Naive thymus-derived CD4-positive, alpha-beta T cell (primary cell): ENCODE measurements around the gene PLCL1. TPM values are rescaled to one million over a fixed set of nuclear protein-coding genes. Genes with fewer than 3 reads are reported as not detected.

Experiments used
- ATAC-seq: fragments of 150-1000 bp; cut with Tn5 transposase; 2 replicates; pipeline ENCODE4 v1.10.0; 2021; ENCODE audit warnings: mild to moderate bottlenecking, moderate library complexity
- CTCF ChIA-PET: fragments of 350-600 bp; sonication (Branson Sonifier 250); formaldehyde crosslinking; loops from one replicate; lab custom pipeline; 2021; ENCODE audit warnings: antibody characterized with exemption; lab: Charles Lee
- POLR2A ChIA-PET: fragments of 350-600 bp; sonication (Branson Sonifier 250); formaldehyde crosslinking; loops from one replicate; lab custom pipeline; 2021; ENCODE audit warnings: antibody characterized with exemption, inconsistent platforms; lab: Charles Lee
- DNase-seq, 9 donors: peaks; one replicate each; pipeline versions ENCODE4 v3.0.0 to v3.0.0-alpha.2; 2020 to 2022; ENCODE audit warnings: mixed read lengths in 1 of 9
- H3K27ac ChIP-seq: one replicate; pipeline ENCODE4 v1.7.0; 2013; ENCODE audit warnings: mild to moderate bottlenecking, low read depth, low read length, moderate library complexity
- H3K27me3 ChIP-seq, 2 donors: one replicate each; pipeline ENCODE4 v1.7.0; 2013; ENCODE audit warnings: low read length in 2 of 2, mild to moderate bottlenecking in 2 of 2, moderate library complexity in 2 of 2; ENCODE audit not compliant: control insufficient read depth in 2 of 2, insufficient read depth in 2 of 2
- H3K36me3 ChIP-seq, 3 experiments: 1 replicate in 2 of 3; 2 replicates in 1 of 3; pipeline ENCODE4 v1.7.0; 2013; ENCODE audit warnings: low read length in 3 of 3, mild to moderate bottlenecking in 3 of 3, moderate library complexity in 1 of 3; ENCODE audit not compliant: insufficient read depth in 3 of 3, control insufficient read depth in 2 of 3
- H3K4me1 ChIP-seq, 2 donors: one replicate each; pipeline ENCODE4 v1.7.0; 2013; ENCODE audit warnings: low read length in 2 of 2, mild to moderate bottlenecking in 2 of 2, moderate library complexity in 1 of 2; ENCODE audit not compliant: control insufficient read depth in 2 of 2, insufficient read depth in 2 of 2
- H3K4me3 ChIP-seq: 2 replicates; pipeline ENCODE4 v1.7.0; 2013; ENCODE audit warnings: mild to moderate bottlenecking, low read length
- H3K9me3 ChIP-seq, 3 experiments: 1 replicate in 2 of 3; 2 replicates in 1 of 3; pipeline ENCODE4 v1.7.0; 2013; ENCODE audit warnings: low read length in 3 of 3; ENCODE audit not compliant: control insufficient read depth in 2 of 3
- H3K27ac Mint-ChIP-seq, 9 donors: one replicate each; pipeline ENCODE4 v1.8.0; 2020 to 2022; ENCODE audit warnings: mixed read lengths in 9 of 9, mild to moderate bottlenecking in 8 of 9, moderate library complexity in 5 of 9, inconsistent platforms in 2 of 9
- H3K27me3 Mint-ChIP-seq, 5 donors: one replicate each; pipeline ENCODE4 v1.8.0; 2021 to 2022; ENCODE audit warnings: mixed read lengths in 5 of 5, mild to moderate bottlenecking in 1 of 5
- H3K36me3 Mint-ChIP-seq, 5 donors: one replicate each; pipeline ENCODE4 v1.8.0; 2020 to 2022; ENCODE audit warnings: mixed read lengths in 5 of 5, mild to moderate bottlenecking in 3 of 5, inconsistent platforms in 1 of 5
- H3K4me1 Mint-ChIP-seq, 7 donors: one replicate each; pipeline ENCODE4 v1.8.0; 2020 to 2022; ENCODE audit warnings: mixed read lengths in 7 of 7, mild to moderate bottlenecking in 3 of 7, inconsistent platforms in 1 of 7
- H3K4me3 Mint-ChIP-seq, 10 donors: one replicate each; pipeline ENCODE4 v1.8.0; 2020 to 2022; ENCODE audit warnings: mild to moderate bottlenecking in 10 of 10, mixed read lengths in 10 of 10, moderate library complexity in 6 of 10, inconsistent platforms in 2 of 10
- H3K9me3 Mint-ChIP-seq, 11 donors: one replicate each; pipeline ENCODE4 v1.8.0; 2020 to 2022; ENCODE audit warnings: mixed read lengths in 11 of 11, mild to moderate bottlenecking in 4 of 11, inconsistent platforms in 1 of 11, moderate library complexity in 1 of 11
- intact Hi-C, 2 donors: fragments of 100-400 bp; cut with micrococcal nuclease; formaldehyde crosslinking; loops; one replicate each; pipeline ENCODE4 v1.15.1; 2023
- polyA plus RNA-seq, 2 donors: library from polyadenylated mRNA; unstranded; fragments of 300-500 nt; fragmentation: Illumina TruSeq; gene quantifications; one replicate each; pipeline ENCODE4 v1.2.3, GENCODE V29; 2021
- total RNA-seq, 6 experiments: library from RNA in 5 of 6; stranded (reverse) in 5 of 6; gene quantifications; 1 replicate in 5 of 6; 2 replicates in 1 of 6; pipeline ENCODE4 v1.2.3 and lab custom pipeline; 2021 to 2026

Gene PLCL1
- total and polyA plus RNA-seq, 7 experiments from 2014 or later: 1.8 to 33.7 (median 22.7) TPM

DNA sequence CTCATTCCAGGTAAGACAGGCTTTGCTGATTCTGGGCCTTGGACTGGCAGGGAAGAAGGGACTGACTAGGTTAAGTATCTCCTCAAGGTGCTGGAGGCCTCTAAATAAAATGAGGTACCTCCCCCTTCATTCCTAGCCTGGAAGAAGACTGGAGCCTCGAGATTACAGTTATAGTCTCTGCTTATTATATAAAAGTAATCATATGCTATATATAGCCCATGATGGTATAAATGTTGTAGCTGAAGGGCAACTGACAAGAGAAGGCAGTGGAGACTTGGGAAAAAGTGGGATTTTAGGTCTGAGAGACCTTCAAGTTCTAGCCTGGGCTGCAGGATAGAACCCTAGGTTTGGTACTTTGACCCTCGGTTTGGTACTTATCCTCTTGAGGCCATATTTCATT, 248.3 kb downstream of the PLCL1 start:
- H3K9me3 Mint-ChIP-seq: peaks cover 0 to 2% (median 0%) of the 10 kb centered on the region in 11 donors
- no peak overlapping the region for H3K27ac ChIP-seq
- H3K4me3 ChIP-seq: no peak overlapping the region
- no peaks in the 10 kb centered on the region for H3K9me3 ChIP-seq
- ATAC-seq: no peak
- H3K4me1 Mint-ChIP-seq: peaks cover 3 to 72% (median 43%) of the 10 kb centered on the region in 7 donors
- intact Hi-C loops: loop anchor here in 1 of 2 donors (5.0 kb wide), 2 partner anchors 185 to 245 kb away; no protein-coding TSS in a partner anchor
- DNase-seq: no peak
- H3K27me3 ChIP-seq: no peaks in the 10 kb centered on the region
- ChIA-PET CTCF (interaction anchor here (0.9 to 1.6 kb wide), 6 partner anchors 11 to 251 kb away, joined by 3 to 7 read pairs (median 5); partner anchors contain the start of gene PLCL1), POLR2A (interaction anchor here (0.6 kb wide), 1 partner anchor 56 kb away, joined by 3 read pairs; no protein-coding TSS in a partner anchor)
- no peaks in the 10 kb centered on the region for H3K36me3 ChIP-seq
- no peak overlapping the region for H3K4me3 Mint-ChIP-seq
- no peak overlapping the region for H3K27ac Mint-ChIP-seq
- no peaks in the 10 kb centered on the region for H3K4me1 ChIP-seq
- no peaks in the 10 kb centered on the region for H3K27me3 Mint-ChIP-seq
- peaks cover 0 to 7% (median 0%) of the 10 kb centered on the region in 5 donors for H3K36me3 Mint-ChIP-seq

DNA sequence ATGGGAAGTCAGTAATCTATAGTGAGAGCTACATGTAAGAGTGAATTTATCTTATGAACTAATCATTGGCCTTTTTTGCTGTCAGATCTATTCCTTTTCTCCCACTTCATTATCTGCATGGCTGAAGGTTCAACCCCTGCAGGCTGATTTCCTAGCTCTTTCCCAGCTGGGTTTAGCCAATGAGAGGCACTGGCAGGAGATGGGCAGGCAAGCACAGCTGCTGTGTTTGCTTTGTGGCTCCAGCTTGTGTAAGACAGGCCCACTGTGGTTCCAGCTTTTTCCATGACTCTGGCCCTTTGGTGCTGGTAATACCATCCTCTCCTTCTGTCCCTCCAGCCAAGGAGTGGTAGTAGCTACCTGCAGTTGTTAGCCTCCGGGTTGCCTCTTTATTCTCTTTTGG, 248.8 kb downstream of the PLCL1 start:
- peaks cover 0 to 2% (median 0%) of the 10 kb centered on the region in 11 donors for H3K9me3 Mint-ChIP-seq
- Histone ChIP-seq H3K4me3 (no peak overlapping the region), H3K9me3 (no peaks in the 10 kb centered on the region), H3K4me1 (no peaks in the 10 kb centered on the region), H3K27ac (no peak overlapping the region), H3K27me3 (no peaks in the 10 kb centered on the region), H3K36me3 (no peaks in the 10 kb centered on the region)
- POLR2A ChIA-PET: no interaction called here
- no peaks in the 10 kb centered on the region for H3K27me3 Mint-ChIP-seq
- ATAC-seq (no peak), DNase-seq (no peak)
- peaks cover 3 to 70% (median 43%) of the 10 kb centered on the region in 7 donors for H3K4me1 Mint-ChIP-seq
- H3K27ac Mint-ChIP-seq: peak overlapping the region in 4 of 9 donors; percentile 3 to 44 (median 22)
- peaks cover 0 to 7% (median 0%) of the 10 kb centered on the region in 5 donors for H3K36me3 Mint-ChIP-seq
- CTCF ChIA-PET: interaction anchor here (0.9 to 1.6 kb wide), 6 partner anchors 11 to 251 kb away, joined by 3 to 7 read pairs (median 5); partner anchors contain the start of gene PLCL1
- intact Hi-C loops: loop anchor here in 1 of 2 donors (5.0 kb wide), 2 partner anchors 186 to 244 kb away; no protein-coding TSS in a partner anchor
- no peak overlapping the region for H3K4me3 Mint-ChIP-seq

DNA sequence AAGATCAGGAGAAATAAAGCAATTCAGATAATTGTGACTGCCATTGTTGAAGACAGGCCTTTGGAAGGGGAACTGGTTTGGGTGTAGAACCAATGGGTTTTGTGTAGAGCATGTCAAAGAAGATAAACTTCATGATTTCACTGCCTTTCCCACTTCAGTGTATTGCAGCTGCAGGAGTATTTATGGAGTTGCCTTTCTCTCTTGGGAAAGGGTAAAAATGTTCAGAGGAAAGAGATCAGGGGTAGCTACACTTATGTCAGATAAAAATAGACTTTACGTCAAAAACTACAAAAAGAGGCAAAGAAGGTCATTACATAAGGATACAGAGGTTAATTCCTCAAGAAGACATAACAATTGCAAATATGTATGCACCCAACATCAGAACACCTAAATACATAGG, 249.4 kb downstream of the PLCL1 start:
- H3K4me1 Mint-ChIP-seq: peaks cover 3 to 67% (median 37%) of the 10 kb centered on the region in 7 donors
- peaks cover 0 to 7% (median 0%) of the 10 kb centered on the region in 5 donors for H3K36me3 Mint-ChIP-seq
- ChIA-PET CTCF (interaction anchor here (0.7 to 1.6 kb wide), 7 partner anchors 10 to 249 kb away, joined by 3 to 7 read pairs (median 3); partner anchors contain the start of gene PLCL1), POLR2A (no interaction called here)
- peak overlapping the region in 3 of 9 donors; percentile 3 to 28 (median 17) for H3K27ac Mint-ChIP-seq
- H3K36me3 ChIP-seq: no peaks in the 10 kb centered on the region
- no peaks in the 10 kb centered on the region for H3K9me3 Mint-ChIP-seq
- no peaks in the 10 kb centered on the region for H3K9me3 ChIP-seq
- H3K27ac ChIP-seq: no peak overlapping the region
- no peaks in the 10 kb centered on the region for H3K27me3 ChIP-seq
- H3K4me1 ChIP-seq: no peaks in the 10 kb centered on the region
- intact Hi-C loops: loop anchor here (1.0 to 5.0 kb wide), 8 partner anchors 13 to 250 kb away; no protein-coding TSS in a partner anchor
- no peak overlapping the region for H3K4me3 ChIP-seq
- H3K27me3 Mint-ChIP-seq: no peaks in the 10 kb centered on the region
- DNase-seq: no peak
- H3K4me3 Mint-ChIP-seq: no peak overlapping the region
- no peak for ATAC-seq

DNA sequence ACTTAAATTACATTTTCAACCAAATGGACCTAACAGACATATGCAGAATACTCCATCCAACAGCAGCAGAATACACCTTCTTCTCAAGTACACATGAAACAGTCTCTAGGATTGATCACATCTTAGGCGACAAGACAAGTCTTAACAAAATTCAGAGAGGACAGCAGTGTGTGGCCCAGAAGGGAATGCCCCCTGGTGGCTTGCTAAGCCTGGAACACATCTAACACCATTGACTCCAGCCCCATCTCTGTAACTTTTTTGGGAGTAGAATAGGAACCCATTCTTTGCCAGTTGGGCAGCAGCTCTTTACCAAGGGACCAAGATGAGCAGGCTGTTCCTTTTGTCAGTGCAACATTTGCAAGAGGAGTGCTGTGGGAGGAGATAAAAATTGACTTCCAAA, 249.9 kb downstream of the PLCL1 start:
- peaks cover 3 to 67% (median 38%) of the 10 kb centered on the region in 7 donors for H3K4me1 Mint-ChIP-seq
- H3K4me1 ChIP-seq: no peaks in the 10 kb centered on the region
- no peak overlapping the region for H3K27ac ChIP-seq
- CTCF ChIA-PET: interaction anchor here (0.7 to 1.6 kb wide), 5 partner anchors 51 to 243 kb away, joined by 3 to 7 read pairs (median 3); no protein-coding TSS in a partner anchor
- H3K4me3 ChIP-seq: no peak overlapping the region
- H3K9me3 Mint-ChIP-seq: no peaks in the 10 kb centered on the region
- no peaks in the 10 kb centered on the region for H3K36me3 ChIP-seq
- no peaks in the 10 kb centered on the region for H3K27me3 ChIP-seq
- ATAC-seq: peak; percentile 77
- POLR2A ChIA-PET: no interaction called here
- peak overlapping the region in 2 of 9 donors; percentile 33 to 46 for H3K27ac Mint-ChIP-seq
- H3K27me3 Mint-ChIP-seq: no peaks in the 10 kb centered on the region
- H3K9me3 ChIP-seq: no peaks in the 10 kb centered on the region
- peaks cover 0 to 7% (median 0%) of the 10 kb centered on the region in 5 donors for H3K36me3 Mint-ChIP-seq
- DNase-seq: peak in 8 of 9 donors; percentile 23 to 62 (median 44)
- no peak overlapping the region for H3K4me3 Mint-ChIP-seq
- intact Hi-C loops: loop anchor here (1.0 to 5.0 kb wide), 8 partner anchors 13 to 251 kb away; no protein-coding TSS in a partner anchor

DNA sequence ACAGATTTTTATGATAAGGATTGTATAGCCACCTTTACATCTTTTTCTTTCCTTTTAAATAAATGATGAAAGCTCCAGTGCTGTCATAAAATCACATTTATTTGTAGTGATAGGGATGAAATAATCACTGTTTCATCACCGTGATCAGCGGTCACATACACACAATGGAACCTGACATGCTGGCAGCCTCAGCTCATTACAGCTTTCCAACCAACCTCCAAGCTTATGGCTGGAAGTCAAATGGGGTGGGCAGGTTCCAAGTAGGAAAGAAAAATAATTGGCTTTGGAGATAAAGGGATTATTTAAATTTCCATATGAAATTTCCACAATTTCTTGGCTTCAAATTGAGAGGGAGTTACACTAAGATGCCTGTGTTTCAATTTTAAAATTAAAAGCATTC, 251.3 kb downstream of the PLCL1 start:
- no peak overlapping the region for H3K4me3 ChIP-seq
- Mint-ChIP-seq H3K9me3 (no peaks in the 10 kb centered on the region), H3K4me1 (peaks cover 3 to 67% (median 33%) of the 10 kb centered on the region in 7 donors)

DNA sequence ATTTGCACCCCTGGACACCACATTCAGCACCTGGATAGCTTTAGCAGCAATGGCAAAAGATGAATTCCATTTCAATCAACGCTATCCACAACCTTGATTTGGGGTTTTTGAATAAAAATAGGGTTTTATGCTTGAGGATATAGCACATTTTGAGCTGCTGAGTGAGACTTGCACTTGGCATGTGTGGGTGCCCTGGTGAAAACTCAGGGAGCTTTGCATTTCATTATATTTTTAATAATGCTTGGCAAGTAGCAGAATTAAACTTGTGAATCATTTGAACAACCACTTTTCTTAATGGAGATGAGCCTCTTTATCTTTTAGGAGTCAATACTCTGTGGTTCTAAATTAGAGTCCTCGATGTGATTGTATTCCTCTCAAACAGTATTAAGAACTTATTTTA, 252.4 kb downstream of the PLCL1 start:
- no peak overlapping the region for H3K27ac ChIP-seq
- no peaks in the 10 kb centered on the region for H3K9me3 Mint-ChIP-seq
- ChIA-PET POLR2A (no interaction called here), CTCF (interaction anchor here (1.2 to 1.3 kb wide), 2 partner anchors 74 to 256 kb away, joined by 3 to 4 read pairs; no protein-coding TSS in a partner anchor)
- no peaks in the 10 kb centered on the region for H3K27me3 Mint-ChIP-seq
- peaks cover 0 to 6% (median 0%) of the 10 kb centered on the region in 5 donors for H3K36me3 Mint-ChIP-seq
- no peak overlapping the region for H3K4me3 ChIP-seq
- H3K36me3 ChIP-seq: no peaks in the 10 kb centered on the region
- no peaks in the 10 kb centered on the region for H3K9me3 ChIP-seq
- no peak overlapping the region for H3K4me3 Mint-ChIP-seq
- H3K4me1 ChIP-seq: no peaks in the 10 kb centered on the region
- no peak overlapping the region for H3K27ac Mint-ChIP-seq
- intact Hi-C loops: no loop called here
- no peaks in the 10 kb centered on the region for H3K27me3 ChIP-seq
- H3K4me1 Mint-ChIP-seq: peaks cover 3 to 67% (median 37%) of the 10 kb centered on the region in 7 donors
- no peak for DNase-seq
- no peak for ATAC-seq

More for the DNA sequence above, 251.3 kb downstream of the PLCL1 start:
- Histone ChIP-seq H3K36me3 (no peaks in the 10 kb centered on the region), H3K27ac (no peak overlapping the region), H3K4me1 (no peaks in the 10 kb centered on the region), H3K27me3 (no peaks in the 10 kb centered on the region), H3K9me3 (no peaks in the 10 kb centered on the region)
- no peak overlapping the region for H3K27ac Mint-ChIP-seq
- ChIA-PET POLR2A (no interaction called here), CTCF (interaction anchor here (0.7 to 1.1 kb wide), 2 partner anchors 209 to 369 kb away, joined by 3 read pairs; no protein-coding TSS in a partner anchor)
- intact Hi-C loops: loop anchor here in 1 of 2 donors (2.0 kb wide), 2 partner anchors 15 to 71 kb away; no protein-coding TSS in a partner anchor
- DNase-seq (no peak), ATAC-seq (no peak)
- no peak overlapping the region for H3K4me3 Mint-ChIP-seq
- H3K27me3 Mint-ChIP-seq: no peaks in the 10 kb centered on the region
- H3K36me3 Mint-ChIP-seq: peaks cover 0 to 4% (median 0%) of the 10 kb centered on the region in 5 donors
